Globus pallidus (tissue), 1 donor: ENCODE results near the gene CORO1A.
"Not testable (repeated sequence)": the region's sequence is repeated elsewhere in the genome, so short reads cannot be mapped to it uniquely, and the experiment has no call there.

Source experiments
- DNase-seq: peaks from one replicate; pipeline ENCODE4 v3.0.0-alpha.2; 2015; ENCODE audit warnings: low spot score

Gene CORO1A

DNA sequence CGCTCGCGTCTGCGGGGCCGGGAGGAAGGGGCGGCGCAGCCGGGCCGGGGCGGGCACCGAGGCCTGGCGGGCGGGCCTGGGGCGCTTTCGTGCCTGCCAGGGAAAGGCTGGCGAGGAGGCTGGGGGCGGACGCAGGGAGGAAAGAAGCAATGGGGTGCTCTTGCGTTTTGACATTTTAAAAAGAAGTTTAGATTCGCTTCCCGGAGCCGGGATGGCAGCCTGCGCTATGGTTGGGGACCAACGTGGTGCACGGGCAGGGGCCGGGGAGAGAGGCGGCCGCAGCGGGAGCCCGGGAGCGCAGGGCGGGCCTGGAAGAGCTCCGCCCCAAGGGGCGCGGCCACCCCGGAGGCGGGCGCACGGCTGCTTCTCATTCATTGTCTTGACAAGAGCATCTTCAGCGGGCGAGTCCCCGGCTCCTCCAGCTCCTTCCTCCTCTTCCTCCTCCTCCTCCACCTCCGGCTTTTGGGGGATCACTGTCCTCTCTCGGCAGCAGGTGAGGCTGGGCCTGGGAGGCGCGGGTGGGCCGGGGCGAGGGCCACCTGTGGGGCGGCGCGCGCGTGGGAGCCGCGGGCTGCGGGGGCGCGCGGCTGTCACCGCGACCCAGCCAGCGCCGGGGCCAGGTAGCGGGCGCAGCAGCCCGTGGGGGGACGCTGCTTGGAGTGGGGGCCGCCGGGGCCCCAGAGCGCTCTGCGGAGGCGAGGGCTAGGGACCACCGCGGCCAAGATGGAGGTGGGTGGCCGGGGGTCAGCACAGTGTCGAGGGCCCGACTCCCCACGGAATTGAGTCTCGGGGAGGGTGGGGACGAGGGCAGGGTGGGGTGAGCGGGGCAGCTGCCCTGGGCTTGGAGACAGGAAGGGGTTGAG lies at the start of gene CORO1A:
Gene CORO1A (plus strand): TSS at position 370 of the 863 bp plus-strand sequence. CDS start 1,608 bp downstream, outside the sequence.
- DNase-seq, result peak; percentile 75

DNA sequence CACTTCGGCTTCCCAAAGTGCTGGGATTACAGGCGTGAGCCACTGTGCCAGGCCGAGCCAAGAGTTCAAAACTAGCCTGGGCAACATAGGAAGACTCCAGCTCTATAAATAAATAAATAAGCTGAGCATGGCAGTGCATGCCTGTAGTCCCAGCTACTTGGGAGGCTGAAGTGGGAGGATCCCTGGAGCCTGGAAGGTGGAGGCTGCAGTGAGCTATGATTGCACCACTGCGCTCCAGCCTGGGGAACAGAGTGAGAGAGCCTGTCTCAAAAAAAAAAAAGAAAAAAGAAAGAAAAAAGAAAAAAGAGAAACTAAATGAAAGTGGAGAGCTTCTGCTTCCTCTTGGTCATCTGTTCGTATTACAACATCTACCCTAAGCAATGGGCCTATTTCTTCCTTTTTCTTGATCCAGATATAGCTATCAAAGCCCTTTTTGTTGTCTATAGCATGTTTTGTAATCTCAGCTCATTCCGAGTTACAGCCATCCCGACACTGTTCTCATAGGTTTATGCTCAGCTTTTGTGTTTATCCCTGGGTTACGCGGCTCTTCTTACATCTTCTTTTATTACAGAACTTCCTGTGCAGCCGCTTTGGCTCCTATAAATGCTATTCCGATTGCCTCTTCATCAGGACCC lies 46.3 kb upstream of the CORO1A start:
- DNase-seq, result peak; percentile 45

DNA sequence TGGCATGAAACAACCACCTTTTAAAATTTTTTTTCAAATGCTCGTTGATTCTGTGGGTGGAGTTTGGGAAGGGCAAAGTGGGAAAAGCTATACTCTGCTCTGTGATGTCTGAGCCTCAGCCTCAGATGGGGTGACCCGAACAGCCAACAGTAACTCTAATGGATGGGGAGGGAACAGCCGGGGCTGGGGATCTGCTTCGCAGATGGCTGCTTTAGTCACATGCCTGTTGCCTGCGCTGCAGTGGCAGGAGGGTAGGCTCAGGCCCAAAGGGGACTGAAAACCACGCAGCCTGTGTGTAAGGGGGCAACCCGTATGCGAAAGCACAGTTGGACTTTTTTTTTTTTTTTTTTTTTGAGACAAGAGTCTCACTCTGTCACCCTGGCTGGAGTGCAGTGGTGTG lies 45.5 kb upstream of the CORO1A start:
- peak; percentile 29 for DNase-seq

DNA sequence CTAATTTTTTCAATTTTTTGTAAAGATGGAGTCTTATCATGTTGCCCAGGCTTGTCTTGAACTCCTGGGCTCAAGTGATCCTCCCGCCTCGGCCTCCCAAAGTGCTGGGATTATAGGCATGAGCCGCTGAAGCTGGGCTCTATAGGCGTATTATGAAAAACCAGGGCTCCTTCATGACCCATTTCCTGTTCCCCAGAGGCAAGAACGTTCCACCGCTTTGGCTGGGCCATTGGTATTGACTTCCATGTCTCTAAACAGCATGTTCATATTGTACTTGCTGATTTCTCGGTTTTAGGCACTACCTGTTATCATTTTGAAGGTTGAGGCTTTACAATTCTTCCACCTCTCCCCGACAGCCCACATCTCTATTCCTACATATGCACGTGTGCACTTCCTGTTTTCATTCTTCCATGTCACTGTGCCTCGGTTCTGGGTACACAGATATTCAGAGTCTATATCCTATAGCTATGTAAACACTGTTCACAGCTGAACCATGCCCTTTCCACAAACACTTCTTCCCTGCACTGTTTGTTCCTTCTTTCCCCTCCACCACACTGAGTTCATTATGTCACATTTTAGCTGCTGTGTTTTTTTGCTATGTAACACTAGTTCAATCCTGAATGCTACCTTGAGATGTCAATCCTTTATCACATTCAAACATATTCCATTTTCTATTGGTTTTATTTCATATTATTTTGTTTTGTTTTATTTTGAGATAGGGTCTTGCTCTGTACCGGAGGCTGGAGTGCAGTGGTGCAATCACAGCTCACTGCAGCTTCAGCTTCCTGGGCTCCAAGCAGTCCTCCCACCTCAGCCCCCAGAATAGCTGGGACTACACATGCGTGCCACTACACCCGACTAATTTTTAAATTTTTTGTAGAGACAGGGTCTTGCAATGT lies 43.6 kb upstream of the CORO1A start:
- DNase-seq, result no peak

DNA sequence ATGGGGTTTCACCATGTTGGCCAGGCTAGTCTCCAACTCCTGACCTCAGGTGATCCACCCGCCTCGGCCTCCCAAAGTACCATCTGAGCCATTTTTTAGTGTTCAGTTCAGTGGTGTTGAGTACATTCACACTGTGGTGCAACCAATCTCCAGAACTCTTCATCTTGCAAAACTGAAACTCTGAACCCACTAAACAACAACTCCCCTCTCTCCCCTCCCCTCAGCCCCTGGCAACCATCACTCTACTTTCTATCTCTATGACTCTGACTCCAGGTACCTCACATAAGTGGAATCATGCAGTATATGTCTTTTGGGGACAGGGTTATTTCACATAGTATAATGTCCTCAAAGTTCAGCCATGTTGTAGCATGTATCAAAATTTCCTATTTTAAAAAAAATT lies 41.7 kb upstream of the CORO1A start:
- DNase-seq, result no peak

- DNase-seq, result no peak
These were observed 40.6 kb upstream of the CORO1A start for GRCh38 chr16:30142672-30143346.

GRCh38 chr16:30143347-30143702 lies 40.1 kb upstream of the CORO1A start:
- no peak for DNase-seq

DNA sequence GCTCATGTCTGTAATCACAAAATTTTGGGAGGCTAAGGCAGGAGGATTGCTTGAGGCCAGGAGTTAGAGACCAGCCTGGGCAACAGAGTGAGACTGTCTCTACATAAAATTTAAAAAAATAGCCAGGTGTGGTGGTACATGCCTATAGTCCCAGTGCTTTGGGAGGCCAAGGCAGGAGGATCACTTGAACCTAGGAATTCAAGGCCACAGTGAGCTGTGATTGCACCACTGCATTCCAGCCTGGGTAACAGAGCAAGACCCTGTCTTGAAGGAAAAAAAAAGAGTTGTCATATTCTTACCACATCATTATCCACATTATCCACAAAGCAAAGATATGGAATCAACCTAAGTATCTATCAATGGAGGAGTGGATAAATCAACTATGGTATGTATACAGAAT lies 39.4 kb upstream of the CORO1A start:
- DNase-seq, result no peak

DNA sequence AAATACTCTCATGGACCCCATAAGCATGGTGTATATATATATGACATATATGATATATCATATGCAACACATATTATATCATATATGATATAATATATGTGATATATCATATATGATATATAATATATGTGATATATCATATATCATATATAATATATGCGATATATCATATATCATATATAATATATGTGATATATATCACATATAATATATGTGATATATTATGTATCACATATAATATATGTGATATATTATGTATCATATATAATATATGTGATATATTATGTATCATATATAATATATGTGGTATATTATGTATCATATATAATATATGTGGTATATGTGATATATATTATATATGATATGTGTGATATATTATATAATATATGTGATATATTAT lies 38.5 kb upstream of the CORO1A start:
- no peak for DNase-seq

DNA sequence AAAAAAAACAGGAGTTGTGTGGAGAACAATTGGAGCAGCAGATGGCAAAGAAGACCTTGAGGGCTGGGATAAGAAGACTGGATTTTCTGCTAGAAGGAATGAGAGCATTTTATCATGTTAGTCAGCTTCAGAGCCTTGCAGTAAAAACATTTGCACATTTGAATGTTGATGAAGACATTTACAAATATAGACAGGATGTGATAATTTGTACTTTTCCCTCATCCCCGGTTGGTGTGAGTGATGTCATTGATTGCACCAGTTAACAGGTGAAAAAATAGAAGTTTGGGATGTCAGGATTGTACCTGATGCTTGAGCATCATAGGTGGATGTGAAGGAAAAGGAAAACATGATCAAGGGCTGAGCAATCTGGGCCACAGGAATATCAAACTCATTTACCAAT lies 37.7 kb upstream of the CORO1A start:
- DNase-seq, result no peak

- no peak for DNase-seq
These were observed 35.4 kb upstream of the CORO1A start for GRCh38 chr16:30147843-30148510.

GRCh38 chr16:30149250-30149930 lies 34.0 kb upstream of the CORO1A start:
- no peak for DNase-seq

DNA sequence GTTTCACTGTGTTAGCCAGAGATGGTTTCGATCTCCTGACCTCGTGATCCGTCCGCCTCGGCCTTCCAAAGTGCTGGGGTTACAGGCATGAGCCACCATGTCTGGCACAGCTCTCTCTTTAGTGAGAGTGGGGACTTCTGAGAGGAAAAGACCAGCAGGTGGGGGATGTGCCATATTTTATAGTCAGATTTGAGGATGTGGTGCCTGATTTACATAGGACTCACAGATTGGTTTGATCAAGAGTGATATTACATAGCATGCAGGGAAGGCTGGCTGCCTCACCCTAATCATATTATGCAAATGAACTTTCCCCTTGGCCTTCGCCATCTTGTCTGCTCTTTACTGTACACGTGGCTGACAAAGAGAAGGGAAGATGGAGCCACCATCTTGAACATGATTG lies 32.3 kb upstream of the CORO1A start:
- no peak for DNase-seq

DNA sequence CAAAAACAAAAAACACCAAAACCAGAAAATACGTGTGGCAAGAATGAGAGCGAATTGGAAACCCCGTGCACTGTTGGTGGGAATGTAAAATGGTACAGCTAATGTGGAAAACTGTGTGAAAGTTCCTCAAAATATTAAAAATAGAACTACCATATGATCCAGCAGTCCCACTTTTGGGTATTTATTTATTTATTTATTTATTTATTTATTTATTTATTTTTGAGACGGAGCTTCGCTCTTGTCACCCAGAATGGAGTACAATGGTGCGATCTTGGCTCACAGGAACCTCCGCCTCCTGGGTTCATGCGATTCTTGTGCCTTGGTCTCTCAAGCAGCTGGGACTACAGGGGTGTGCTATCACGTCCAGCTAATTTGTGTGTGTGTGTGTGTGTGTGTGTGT lies 30.9 kb upstream of the CORO1A start:
- DNase-seq, result no peak

- DNase-seq, result no peak
These were observed 28.2 kb upstream of the CORO1A start for GRCh38 chr16:30155188-30155587.

- no peak for DNase-seq
These were observed 26.2 kb upstream of the CORO1A start for GRCh38 chr16:30157214-30157613.

GRCh38 chr16:30163538-30163937 lies 19.9 kb upstream of the CORO1A start:
- no peak for DNase-seq

- no peak for DNase-seq
These were observed 17.1 kb upstream of the CORO1A start for GRCh38 chr16:30166202-30166902.

GRCh38 chr16:30168746-30169145 lies 14.7 kb upstream of the CORO1A start:
- not testable (repeated sequence) for DNase-seq

- DNase-seq, result not testable (repeated sequence)
These were observed 14.0 kb upstream of the CORO1A start for GRCh38 chr16:30169416-30169815.
